ENCODE results near the gene OSBPL8.

GRCh38 chr12:76536546-76536945 is 23.0 kb downstream of the OSBPL8 start:
- TF ChIP-seq, protein P1, sequence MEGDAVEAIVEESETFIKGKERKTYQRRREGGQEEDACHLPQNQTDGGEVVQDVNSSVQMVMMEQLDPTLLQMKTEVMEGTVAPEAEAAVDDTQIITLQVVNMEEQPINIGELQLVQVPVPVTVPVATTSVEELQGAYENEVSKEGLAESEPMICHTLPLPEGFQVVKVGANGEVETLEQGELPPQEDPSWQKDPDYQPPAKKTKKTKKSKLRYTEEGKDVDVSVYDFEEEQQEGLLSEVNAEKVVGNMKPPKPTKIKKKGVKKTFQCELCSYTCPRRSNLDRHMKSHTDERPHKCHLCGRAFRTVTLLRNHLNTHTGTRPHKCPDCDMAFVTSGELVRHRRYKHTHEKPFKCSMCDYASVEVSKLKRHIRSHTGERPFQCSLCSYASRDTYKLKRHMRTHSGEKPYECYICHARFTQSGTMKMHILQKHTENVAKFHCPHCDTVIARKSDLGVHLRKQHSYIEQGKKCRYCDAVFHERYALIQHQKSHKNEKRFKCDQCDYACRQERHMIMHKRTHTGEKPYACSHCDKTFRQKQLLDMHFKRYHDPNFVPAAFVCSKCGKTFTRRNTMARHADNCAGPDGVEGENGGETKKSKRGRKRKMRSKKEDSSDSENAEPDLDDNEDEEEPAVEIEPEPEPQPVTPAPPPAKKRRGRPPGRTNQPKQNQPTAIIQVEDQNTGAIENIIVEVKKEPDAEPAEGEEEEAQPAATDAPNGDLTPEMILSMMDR (IDR thresholded peaks at IDR 0.05): no peak
- TF ChIP-seq POLR2A (IDR thresholded peaks at IDR 0.05): no peak

Measured in Peyer's patch (tissue), 4 donors.